Naive thymus-derived CD4-positive, alpha-beta T cell (primary cell): ENCODE data around the gene IMP4. TPM values are rescaled to one million over a fixed set of nuclear protein-coding genes. Genes with fewer than 3 reads are reported as not detected.

Source experiments
- ATAC-seq: fragments of 150-1000 bp; cut with Tn5 transposase; 2 replicates; pipeline ENCODE4 v1.10.0; 2021; ENCODE audit warnings: mild to moderate bottlenecking, moderate library complexity
- CTCF ChIA-PET: fragments of 350-600 bp; sonication (Branson Sonifier 250); formaldehyde crosslinking; loops from one replicate; lab custom pipeline; 2021; ENCODE audit warnings: antibody characterized with exemption; lab: Charles Lee
- POLR2A ChIA-PET: fragments of 350-600 bp; sonication (Branson Sonifier 250); formaldehyde crosslinking; loops from one replicate; lab custom pipeline; 2021; ENCODE audit warnings: antibody characterized with exemption, inconsistent platforms; lab: Charles Lee
- DNase-seq, 9 donors: peaks; one replicate each; pipeline versions ENCODE4 v3.0.0 to v3.0.0-alpha.2; 2020 to 2022; ENCODE audit warnings: mixed read lengths in 1 of 9
- H3K27ac ChIP-seq: one replicate; pipeline ENCODE4 v1.7.0; 2013; ENCODE audit warnings: mild to moderate bottlenecking, low read depth, low read length, moderate library complexity
- H3K27me3 ChIP-seq, 2 donors: one replicate each; pipeline ENCODE4 v1.7.0; 2013; ENCODE audit warnings: low read length in 2 of 2, mild to moderate bottlenecking in 2 of 2, moderate library complexity in 2 of 2; ENCODE audit not compliant: control insufficient read depth in 2 of 2, insufficient read depth in 2 of 2
- H3K36me3 ChIP-seq, 3 experiments: 1 replicate in 2 of 3; 2 replicates in 1 of 3; pipeline ENCODE4 v1.7.0; 2013; ENCODE audit warnings: low read length in 3 of 3, mild to moderate bottlenecking in 3 of 3, moderate library complexity in 1 of 3; ENCODE audit not compliant: insufficient read depth in 3 of 3, control insufficient read depth in 2 of 3
- H3K4me1 ChIP-seq, 2 donors: one replicate each; pipeline ENCODE4 v1.7.0; 2013; ENCODE audit warnings: low read length in 2 of 2, mild to moderate bottlenecking in 2 of 2, moderate library complexity in 1 of 2; ENCODE audit not compliant: control insufficient read depth in 2 of 2, insufficient read depth in 2 of 2
- H3K4me3 ChIP-seq: 2 replicates; pipeline ENCODE4 v1.7.0; 2013; ENCODE audit warnings: mild to moderate bottlenecking, low read length
- H3K9me3 ChIP-seq, 3 experiments: 1 replicate in 2 of 3; 2 replicates in 1 of 3; pipeline ENCODE4 v1.7.0; 2013; ENCODE audit warnings: low read length in 3 of 3; ENCODE audit not compliant: control insufficient read depth in 2 of 3
- H3K27ac Mint-ChIP-seq, 9 donors: one replicate each; pipeline ENCODE4 v1.8.0; 2020 to 2022; ENCODE audit warnings: mixed read lengths in 9 of 9, mild to moderate bottlenecking in 8 of 9, moderate library complexity in 5 of 9, inconsistent platforms in 2 of 9
- H3K27me3 Mint-ChIP-seq, 5 donors: one replicate each; pipeline ENCODE4 v1.8.0; 2021 to 2022; ENCODE audit warnings: mixed read lengths in 5 of 5, mild to moderate bottlenecking in 1 of 5
- H3K36me3 Mint-ChIP-seq, 5 donors: one replicate each; pipeline ENCODE4 v1.8.0; 2020 to 2022; ENCODE audit warnings: mixed read lengths in 5 of 5, mild to moderate bottlenecking in 3 of 5, inconsistent platforms in 1 of 5
- H3K4me1 Mint-ChIP-seq, 7 donors: one replicate each; pipeline ENCODE4 v1.8.0; 2020 to 2022; ENCODE audit warnings: mixed read lengths in 7 of 7, mild to moderate bottlenecking in 3 of 7, inconsistent platforms in 1 of 7
- H3K4me3 Mint-ChIP-seq, 10 donors: one replicate each; pipeline ENCODE4 v1.8.0; 2020 to 2022; ENCODE audit warnings: mild to moderate bottlenecking in 10 of 10, mixed read lengths in 10 of 10, moderate library complexity in 6 of 10, inconsistent platforms in 2 of 10
- H3K9me3 Mint-ChIP-seq, 11 donors: one replicate each; pipeline ENCODE4 v1.8.0; 2020 to 2022; ENCODE audit warnings: mixed read lengths in 11 of 11, mild to moderate bottlenecking in 4 of 11, inconsistent platforms in 1 of 11, moderate library complexity in 1 of 11
- intact Hi-C, 2 donors: fragments of 100-400 bp; cut with micrococcal nuclease; formaldehyde crosslinking; loops; one replicate each; pipeline ENCODE4 v1.15.1; 2023
- polyA plus RNA-seq, 2 donors: library from polyadenylated mRNA; unstranded; fragments of 300-500 nt; fragmentation: Illumina TruSeq; gene quantifications; one replicate each; pipeline ENCODE4 v1.2.3, GENCODE V29; 2021
- total RNA-seq, 6 experiments: library from RNA in 5 of 6; stranded (reverse) in 5 of 6; gene quantifications; 1 replicate in 5 of 6; 2 replicates in 1 of 6; pipeline ENCODE4 v1.2.3 and lab custom pipeline; 2021 to 2026

Gene IMP4
- total and polyA plus RNA-seq, 7 experiments from 2014 or later, result 69.9 to 88.5 (median 79.3) TPM

GRCh38 chr2:130353291-130354138, 10.8 kb downstream of the IMP4 start:
- Histone ChIP-seq H3K9me3 (no peaks in the 10 kb centered on the region), H3K27me3 (no peaks in the 10 kb centered on the region), H3K27ac (no peak overlapping the region), H3K4me3 (no peak overlapping the region), H3K4me1 (peaks cover 0 to 9% of the 10 kb centered on the region in 2 donors), H3K36me3 (no peaks in the 10 kb centered on the region)
- intact Hi-C loops, result no loop called here
- Mint-ChIP-seq H3K4me1 (peaks cover 8 to 18% (median 13%) of the 10 kb centered on the region in 7 donors), H3K4me3 (peak overlapping the region in 7 of 10 donors; percentile 10 to 83 (median 39)), H3K27ac (peak overlapping the region in 3 of 9 donors; percentile 42 to 67 (median 52)), H3K27me3 (peaks cover 0 to 3% (median 0%) of the 10 kb centered on the region in 5 donors), H3K9me3 (no peaks in the 10 kb centered on the region), H3K36me3 (peaks cover 0 to 3% (median 0%) of the 10 kb centered on the region in 5 donors)
- ATAC-seq, result no peak
- ChIA-PET POLR2A (interaction anchor here (0.8 to 5.7 kb wide), 3 partner anchors 10 to 28 kb away, joined by 3 to 58 read pairs (median 3); partner anchors contain the start of gene IMP4), CTCF (interaction anchor here (3.6 kb wide), 1 partner anchor 11 kb away, joined by 19 read pairs; the partner anchor contains the start of gene IMP4)
- no peak for DNase-seq

- Histone ChIP-seq H3K36me3 (no peaks in the 10 kb centered on the region), H3K4me3 (no peak overlapping the region), H3K27ac (no peak overlapping the region), H3K9me3 (no peaks in the 10 kb centered on the region), H3K27me3 (no peaks in the 10 kb centered on the region), H3K4me1 (peaks cover 0 to 9% of the 10 kb centered on the region in 2 donors)
- H3K27ac Mint-ChIP-seq, result peak overlapping the region in 2 of 9 donors; percentile 42 to 45
- intact Hi-C loops, result no loop called here
- no peak for DNase-seq
- peaks cover 0 to 3% (median 0%) of the 10 kb centered on the region in 5 donors for H3K27me3 Mint-ChIP-seq
- H3K4me3 Mint-ChIP-seq, result peak overlapping the region in 9 of 10 donors; percentile 30 to 91 (median 82)
- CTCF ChIA-PET, result interaction anchor here (3.6 kb wide), 1 partner anchor 12 kb away, joined by 19 read pairs; the partner anchor contains the start of gene IMP4
- no peak for ATAC-seq
- peaks cover 0 to 2% (median 0%) of the 10 kb centered on the region in 5 donors for H3K36me3 Mint-ChIP-seq
- POLR2A ChIA-PET, result interaction anchor here (0.8 to 5.7 kb wide), 2 partner anchors 11 to 27 kb away, joined by 3 to 58 read pairs; partner anchors contain the start of gene IMP4
- H3K4me1 Mint-ChIP-seq, result peaks cover 8 to 17% (median 13%) of the 10 kb centered on the region in 7 donors
- H3K9me3 Mint-ChIP-seq, result no peaks in the 10 kb centered on the region
Observed at GRCh38 chr2:130354139-130354428, 11.4 kb downstream of the IMP4 start.

- peaks cover 8 to 16% (median 13%) of the 10 kb centered on the region in 7 donors for H3K4me1 Mint-ChIP-seq
- peak overlapping the region; percentile 65 to 91 (median 82) for H3K4me3 Mint-ChIP-seq
- peak overlapping the region in 2 of 9 donors; percentile 45 to 53 for H3K27ac Mint-ChIP-seq
- H3K27me3 Mint-ChIP-seq, result peaks cover 0 to 6% (median 0%) of the 10 kb centered on the region in 5 donors
- H3K9me3 Mint-ChIP-seq, result no peaks in the 10 kb centered on the region
- ChIA-PET CTCF (interaction anchor here (3.6 kb wide), 1 partner anchor 13 kb away, joined by 19 read pairs; the partner anchor contains the start of gene IMP4), POLR2A (interaction anchor here (5.7 kb wide), 1 partner anchor 12 kb away, joined by 58 read pairs; the partner anchor contains the start of gene IMP4)
- Histone ChIP-seq H3K27me3 (no peaks in the 10 kb centered on the region), H3K4me1 (peaks cover 0 to 9% of the 10 kb centered on the region in 2 donors), H3K27ac (no peak overlapping the region), H3K9me3 (no peaks in the 10 kb centered on the region), H3K4me3 (peak overlapping the region; percentile 65), H3K36me3 (no peaks in the 10 kb centered on the region)
- no peaks in the 10 kb centered on the region for H3K36me3 Mint-ChIP-seq
- ATAC-seq (no peak), DNase-seq (no peak)
- intact Hi-C loops, result loop anchor here (1.0 to 5.0 kb wide), 3 partner anchors 13 to 37 kb away; partner anchors contain the start of gene IMP4 (in 1 of the 2)
Observed at GRCh38 chr2:130355172-130355577, 12.5 kb downstream of the IMP4 start.

- no peaks in the 10 kb centered on the region for H3K36me3 Mint-ChIP-seq
- H3K4me1 Mint-ChIP-seq, result peaks cover 8 to 17% (median 13%) of the 10 kb centered on the region in 7 donors
- DNase-seq (peak; percentile 27 to 79 (median 46)), ATAC-seq (peak; percentile 93)
- intact Hi-C loops, result loop anchor here (1.0 to 5.0 kb wide), 3 partner anchors 14 to 36 kb away; partner anchors contain the start of gene IMP4 (in 2 of the 2)
- peak within 1 kb of the TSS; percentile 75 to 91 (median 84) for H3K4me3 Mint-ChIP-seq
- H3K4me1 ChIP-seq, result peaks cover 0 to 9% of the 10 kb centered on the region in 2 donors
- no peaks in the 10 kb centered on the region for H3K27me3 ChIP-seq
- H3K9me3 ChIP-seq, result no peaks in the 10 kb centered on the region
- POLR2A ChIA-PET, result interaction anchor here (0.6 to 5.7 kb wide), 2 partner anchors 13 to 518 kb away, joined by 4 to 58 read pairs; partner anchors contain the start of gene IMP4
- peak within 1 kb of the TSS; percentile 65 for H3K4me3 ChIP-seq
- H3K27ac Mint-ChIP-seq, result peak within 1 kb of the TSS in 7 of 9 donors; percentile 45 to 81 (median 63)
- peak within 1 kb of the TSS; percentile 56 for H3K27ac ChIP-seq
- peaks cover 0 to 8% (median 0%) of the 10 kb centered on the region in 5 donors for H3K27me3 Mint-ChIP-seq
- CTCF ChIA-PET, result interaction anchor here (1.5 to 3.6 kb wide), 3 partner anchors 13 to 17 kb away, joined by 4 to 19 read pairs (median 4); partner anchors contain the start of gene IMP4
- peaks cover 0 to 2% (median 0%) of the 10 kb centered on the region in 11 donors for H3K9me3 Mint-ChIP-seq
- no peaks in the 10 kb centered on the region for H3K36me3 ChIP-seq
Observed at GRCh38 chr2:130355578-130356431, 13.1 kb downstream of the IMP4 start, which contains the start of gene PTPN18. Gene PTPN18, plus strand, starts transcription at chr2:130356056. Its CDS starts 52 bp downstream, at chr2:130356108.

- no peaks in the 10 kb centered on the region for H3K36me3 Mint-ChIP-seq
- CTCF ChIA-PET, result interaction anchor here (0.6 kb wide), 1 partner anchor 22 kb away, joined by 3 read pairs; no protein-coding TSS in a partner anchor
- Histone ChIP-seq H3K4me1 (peaks cover 0 to 9% of the 10 kb centered on the region in 2 donors), H3K4me3 (no peak overlapping the region), H3K27ac (no peak overlapping the region), H3K27me3 (no peaks in the 10 kb centered on the region), H3K36me3 (no peaks in the 10 kb centered on the region), H3K9me3 (no peaks in the 10 kb centered on the region)
- no peak overlapping the region for H3K27ac Mint-ChIP-seq
- peaks cover 8 to 17% (median 13%) of the 10 kb centered on the region in 7 donors for H3K4me1 Mint-ChIP-seq
- POLR2A ChIA-PET, result no interaction called here
- peaks cover 0 to 11% (median 0%) of the 10 kb centered on the region in 5 donors for H3K27me3 Mint-ChIP-seq
- intact Hi-C loops, result loop anchor here in 1 of 2 donors (5.0 kb wide), 1 partner anchor 34 kb away; no protein-coding TSS in a partner anchor
- H3K9me3 Mint-ChIP-seq, result peaks cover 0 to 2% (median 0%) of the 10 kb centered on the region in 11 donors
- peak overlapping the region in 1 of 10 donors; percentile 38 for H3K4me3 Mint-ChIP-seq
- ATAC-seq, result no peak
- no peak for DNase-seq
Observed at GRCh38 chr2:130357864-130358263, 15.2 kb downstream of the IMP4 start.
